Measurements from ENCODE around the gene GNAQ.
A peak's percentile ranks its signal among the peaks of the same experiment; 100 is the strongest.

Gene GNAQ

DNA sequence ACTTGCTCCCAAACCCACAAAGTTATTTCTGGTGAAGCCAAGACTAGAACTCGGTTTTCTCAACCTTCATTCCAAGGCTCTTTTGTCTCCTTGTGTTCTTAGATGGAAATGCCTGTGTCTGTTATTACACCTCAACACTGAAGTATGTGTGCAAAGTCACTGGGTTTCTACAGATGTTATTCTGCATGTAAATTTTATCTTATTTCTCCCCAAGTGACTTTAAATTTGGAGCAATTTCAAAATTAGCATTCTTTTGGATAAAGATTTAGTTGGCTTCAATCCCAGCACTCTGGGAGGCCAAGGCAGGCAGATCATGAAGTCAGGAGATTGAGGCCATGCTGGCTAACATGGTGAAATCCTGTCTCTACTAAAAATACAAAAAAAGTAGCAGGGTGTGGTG lies 279.1 kb downstream of the GNAQ start:
- CTCF ChIA-PET = interaction anchor here (0.8 to 6.5 kb wide), 14 partner anchors 10 to 321 kb away, joined by 3 to 59 read pairs (median 5); no protein-coding TSS in a partner anchor
- POLR2A ChIA-PET = interaction anchor here (0.6 to 0.7 kb wide), 2 partner anchors 148 to 369 kb away, joined by 3 to 5 read pairs; no protein-coding TSS in a partner anchor
- no peak for TF ChIP-seq CTCF (IDR thresholded peaks at IDR 0.05; ENCODE audit: insufficient read depth, low read length, missing control alignments)
- peak; percentile 93 for DNase-seq (ENCODE audit: low read depth, low spot score)
- no peak overlapping the region for H3K4me3 ChIP-seq (ENCODE audit: low read depth, low read length)

- peak; percentile 47 for TF ChIP-seq CTCF (IDR thresholded peaks at IDR 0.05; ENCODE audit: insufficient read depth, low read length, missing control alignments)
- H3K4me3 ChIP-seq (ENCODE audit: low read depth, low read length) = no peak overlapping the region
- ChIA-PET CTCF (interaction anchor here (0.6 to 6.5 kb wide), 30 partner anchors 9 to 600 kb away, joined by 3 to 59 read pairs (median 4); no protein-coding TSS in a partner anchor), POLR2A (interaction anchor here (0.9 to 1.1 kb wide), 3 partner anchors 44 to 282 kb away, joined by 3 to 4 read pairs (median 3); no protein-coding TSS in a partner anchor)
- peak; percentile 56 for DNase-seq (ENCODE audit: low read depth, low spot score)
Observed at GRCh38 chr9:77751341-77752091, 280.1 kb downstream of the GNAQ start.

- no peak for DNase-seq (ENCODE audit: low read depth, low spot score)
- ChIA-PET CTCF (interaction anchor here (0.7 to 6.5 kb wide), 27 partner anchors 8 to 599 kb away, joined by 3 to 59 read pairs (median 4); partner anchors contain the start of gene VPS13A), POLR2A (interaction anchor here (0.9 to 1.1 kb wide), 3 partner anchors 43 to 282 kb away, joined by 3 to 4 read pairs (median 3); no protein-coding TSS in a partner anchor)
- no peak overlapping the region for H3K4me3 ChIP-seq (ENCODE audit: low read depth, low read length)
- no peak for TF ChIP-seq CTCF (IDR thresholded peaks at IDR 0.05; ENCODE audit: insufficient read depth, low read length, missing control alignments)
Observed at GRCh38 chr9:77750981-77751340, 280.6 kb downstream of the GNAQ start.

DNA sequence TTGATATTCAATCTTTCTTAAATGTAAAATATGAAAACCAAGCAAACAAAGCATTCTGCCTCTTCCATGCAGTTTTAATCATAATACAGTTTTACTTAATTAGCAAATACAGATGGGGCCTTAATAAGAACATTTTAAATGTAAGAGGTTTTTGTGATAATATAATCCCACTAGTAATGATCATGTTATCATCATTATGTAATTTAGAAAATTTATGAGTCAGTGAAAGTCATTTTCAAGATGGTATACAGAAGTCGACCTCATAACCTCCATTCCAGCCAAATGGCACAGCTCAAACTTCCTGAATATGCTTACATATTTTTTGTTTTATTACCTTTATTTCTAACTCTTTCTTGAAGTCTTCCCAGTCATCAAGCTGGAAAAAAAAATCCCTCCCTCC lies 281.3 kb downstream of the GNAQ start:
- H3K4me3 ChIP-seq (ENCODE audit: low read depth, low read length) = no peak overlapping the region
- ChIA-PET POLR2A (interaction anchor here (1.1 kb wide), 2 partner anchors 42 to 274 kb away, joined by 3 read pairs; no protein-coding TSS in a partner anchor), CTCF (interaction anchor here (1.1 to 6.0 kb wide), 11 partner anchors 11 to 573 kb away, joined by 3 to 59 read pairs (median 5); partner anchors contain the start of gene VPS13A)
- no peak for TF ChIP-seq CTCF (IDR thresholded peaks at IDR 0.05; ENCODE audit: insufficient read depth, low read length, missing control alignments)
- no peak for DNase-seq (ENCODE audit: low read depth, low spot score)

DNA sequence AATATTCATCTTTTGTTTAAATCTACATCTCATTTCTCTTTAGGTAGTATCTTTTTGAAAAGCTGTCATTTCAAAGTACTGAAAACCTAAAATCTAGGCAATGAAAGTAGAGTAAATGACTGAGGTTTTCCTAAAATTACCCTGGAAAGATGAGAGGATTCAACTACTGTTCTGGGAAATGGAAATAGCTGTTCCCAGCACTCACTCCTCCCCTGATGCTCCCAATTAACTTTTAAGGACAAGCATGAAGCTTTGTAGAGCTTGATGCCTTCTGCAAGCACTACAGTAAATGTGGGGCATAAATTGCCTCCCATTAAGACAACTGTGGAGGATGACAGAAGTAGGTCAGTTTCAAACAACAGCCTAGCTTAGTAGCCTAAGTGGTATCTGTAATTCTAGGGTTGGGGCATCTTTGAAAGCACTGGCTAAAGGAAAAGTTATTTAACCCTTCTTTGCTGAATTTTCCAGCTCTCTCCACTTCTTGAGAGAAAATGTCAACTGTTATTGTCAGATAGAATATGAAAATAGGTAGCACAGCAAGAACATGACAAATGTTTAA lies 283.3 kb downstream of the GNAQ start:
- H3K4me3 ChIP-seq (ENCODE audit: low read depth, low read length) = no peak overlapping the region
- TF ChIP-seq CTCF (IDR thresholded peaks at IDR 0.05; ENCODE audit: insufficient read depth, low read length, missing control alignments) = no peak
- ChIA-PET POLR2A (no interaction called here), CTCF (interaction anchor here (1.0 to 2.0 kb wide), 6 partner anchors 9 to 315 kb away, joined by 3 to 14 read pairs (median 4); no protein-coding TSS in a partner anchor)
- DNase-seq (ENCODE audit: low read depth, low spot score) = no peak

DNA sequence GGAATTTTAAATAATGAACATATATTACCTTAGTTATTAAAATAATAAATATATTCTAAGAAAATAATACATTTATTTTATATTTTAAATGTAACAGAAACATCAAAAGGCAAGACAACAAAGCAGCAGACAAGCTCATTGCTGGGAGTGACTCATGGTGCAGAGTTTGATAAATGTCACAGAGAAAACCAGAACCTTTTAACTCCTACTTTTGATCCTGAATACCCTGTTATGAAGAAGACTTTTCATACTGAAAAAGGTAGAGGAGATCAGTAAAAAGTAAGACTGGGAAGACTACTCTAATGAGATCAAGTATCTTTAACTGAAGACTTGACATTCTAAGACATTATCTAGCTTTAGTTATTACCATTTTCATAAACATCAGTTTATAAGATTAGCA lies 284.4 kb downstream of the GNAQ start:
- TF ChIP-seq CTCF (IDR thresholded peaks at IDR 0.05; ENCODE audit: insufficient read depth, low read length, missing control alignments) = no peak
- DNase-seq (ENCODE audit: low read depth, low spot score) = no peak
- POLR2A ChIA-PET = no interaction called here
- no peak overlapping the region for H3K4me3 ChIP-seq (ENCODE audit: low read depth, low read length)
- CTCF ChIA-PET = interaction anchor here (0.8 to 2.0 kb wide), 3 partner anchors 288 to 314 kb away, joined by 3 to 14 read pairs (median 3); no protein-coding TSS in a partner anchor

Data from AG04449 (cell line).